ENCODE measurements around the gene EEF1AKMT1.
"Not testable (repeated sequence)": the region's sequence is repeated elsewhere in the genome, so short reads cannot be mapped to it uniquely, and the experiment has no call there.

The EEF1AKMT1 gene

GRCh38 chr13:20682061-20682460 is 91.7 kb downstream of the EEF1AKMT1 start:
- Histone ChIP-seq H3K27ac (ENCODE audit: low read length) (no peak overlapping the region), H3K27me3 (ENCODE audit: low read depth, low read length) (no peaks in the 10 kb centered on the region), H3K9me3 (ENCODE audit: insufficient read depth, low read length) (no peaks in the 10 kb centered on the region), H3K79me2 (ENCODE audit: low read length) (no peaks in the 10 kb centered on the region), H3K9ac (ENCODE audit: low read length) (no peak overlapping the region), H3K4me3 (ENCODE audit: low read length) (no peak overlapping the region), H3K4me1 (ENCODE audit: low read length) (no peaks in the 10 kb centered on the region), H3K4me2 (ENCODE audit: low read length) (no peak overlapping the region), H4K20me1 (ENCODE audit: insufficient read depth, low read length) (no peaks in the 10 kb centered on the region; the same call in 1 of the 2 replicates), H2AFZ (ENCODE audit: low read depth, low read length) (no peak overlapping the region), H3K36me3 (replicated peaks; ENCODE audit: low read depth, low read length) (no peaks in the 10 kb centered on the region)
- TF ChIP-seq CTCF (IDR thresholded peaks at IDR 0.05; ENCODE audit: low read depth, low read length) (no peak), EZH2phosphoT487 (IDR thresholded peaks at IDR 0.05; ENCODE audit: low read depth) (no peak)

- H3K4me3 ChIP-seq (ENCODE audit: low read length); H2AFZ ChIP-seq (ENCODE audit: low read depth, low read length); H3K4me2 ChIP-seq (ENCODE audit: low read length); H3K27ac ChIP-seq (ENCODE audit: low read length); H3K9me3 ChIP-seq (ENCODE audit: insufficient read depth, low read length); H3K27me3 ChIP-seq (ENCODE audit: low read depth, low read length); H3K36me3 ChIP-seq (replicated peaks; ENCODE audit: low read depth, low read length); H4K20me1 ChIP-seq (ENCODE audit: insufficient read depth, low read length); H3K9ac ChIP-seq (ENCODE audit: low read length); H3K4me1 ChIP-seq (ENCODE audit: low read length); H3K79me2 ChIP-seq (ENCODE audit: low read length): not testable (repeated sequence)
Measured at GRCh38 chr13:20681481-20681880, 92.3 kb downstream of the EEF1AKMT1 start.

DNA sequence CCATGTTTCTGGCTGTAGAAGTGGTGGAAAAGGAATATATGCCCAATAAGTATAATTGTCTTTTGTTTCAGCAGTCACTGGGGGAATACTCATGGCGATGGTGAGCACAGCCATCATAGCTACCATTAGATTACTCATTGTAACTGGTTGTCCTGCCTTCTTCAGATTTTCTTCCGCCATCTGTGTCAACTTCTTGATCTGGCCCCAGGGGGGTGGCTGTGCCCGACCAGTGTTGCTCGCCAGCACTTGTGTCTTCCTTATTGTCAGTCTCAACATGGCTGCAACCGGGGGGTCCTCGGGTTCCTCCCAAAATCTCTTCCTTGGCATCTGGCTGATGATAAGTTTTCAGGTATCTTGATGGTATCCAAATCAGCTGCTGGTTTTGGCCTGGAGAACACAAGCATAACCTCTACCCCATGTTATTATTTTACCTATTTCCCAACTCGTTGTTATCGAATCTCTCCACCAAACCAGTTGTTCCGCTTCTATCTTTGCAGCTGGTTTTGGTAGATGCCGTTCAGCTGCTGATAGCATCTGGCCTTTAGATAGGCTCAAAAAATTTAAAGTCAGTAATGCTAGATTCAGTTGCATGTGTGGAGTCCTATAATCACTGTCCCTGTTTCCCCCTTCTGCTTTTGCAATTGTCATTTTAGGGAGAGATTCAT is 93.2 kb downstream of the EEF1AKMT1 start:
- Histone ChIP-seq H3K4me3 (ENCODE audit: low read length) (no peak overlapping the region), H4K20me1 (ENCODE audit: insufficient read depth, low read length) (no peaks in the 10 kb centered on the region; the same call in 1 of the 2 replicates), H3K27me3 (ENCODE audit: low read depth, low read length) (no peaks in the 10 kb centered on the region), H3K9ac (ENCODE audit: low read length) (no peak overlapping the region), H3K9me3 (ENCODE audit: insufficient read depth, low read length) (no peaks in the 10 kb centered on the region), H3K4me2 (ENCODE audit: low read length) (no peak overlapping the region), H2AFZ (ENCODE audit: low read depth, low read length) (no peak overlapping the region), H3K4me1 (ENCODE audit: low read length) (no peaks in the 10 kb centered on the region), H3K36me3 (replicated peaks; ENCODE audit: low read depth, low read length) (no peaks in the 10 kb centered on the region), H3K27ac (ENCODE audit: low read length) (no peak overlapping the region), H3K79me2 (ENCODE audit: low read length) (no peaks in the 10 kb centered on the region)
- TF ChIP-seq EZH2phosphoT487 (IDR thresholded peaks at IDR 0.05; ENCODE audit: low read depth) (no peak), CTCF (IDR thresholded peaks at IDR 0.05; ENCODE audit: low read depth, low read length) (no peak)

DNA sequence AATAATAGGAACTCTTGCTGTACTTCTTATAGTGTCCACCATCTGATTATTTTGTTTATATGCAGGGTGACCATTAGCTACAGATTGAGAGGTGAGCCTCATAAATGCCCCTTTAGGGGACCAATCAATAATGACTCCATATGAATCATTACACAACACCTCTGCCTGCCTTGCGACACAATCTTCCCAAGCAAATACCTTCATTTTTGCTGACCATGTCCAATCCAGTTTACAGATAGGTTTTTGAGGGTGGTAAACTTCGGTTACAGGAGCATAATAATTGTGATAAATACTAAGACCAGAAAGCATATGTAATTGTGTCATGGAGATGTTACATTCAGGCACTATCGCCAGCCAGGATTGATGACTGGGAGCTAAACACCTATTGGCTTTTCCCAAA is 93.9 kb downstream of the EEF1AKMT1 start:
- Histone ChIP-seq H3K27ac (ENCODE audit: low read length) (no peak overlapping the region), H4K20me1 (ENCODE audit: insufficient read depth, low read length) (no peaks in the 10 kb centered on the region; the same call in 1 of the 2 replicates), H3K4me3 (ENCODE audit: low read length) (no peak overlapping the region), H3K27me3 (ENCODE audit: low read depth, low read length) (no peaks in the 10 kb centered on the region), H3K9me3 (ENCODE audit: insufficient read depth, low read length) (no peaks in the 10 kb centered on the region), H2AFZ (ENCODE audit: low read depth, low read length) (no peak overlapping the region), H3K4me2 (ENCODE audit: low read length) (no peak overlapping the region), H3K36me3 (replicated peaks; ENCODE audit: low read depth, low read length) (no peaks in the 10 kb centered on the region), H3K79me2 (ENCODE audit: low read length) (no peaks in the 10 kb centered on the region), H3K4me1 (ENCODE audit: low read length) (no peaks in the 10 kb centered on the region), H3K9ac (ENCODE audit: low read length) (no peak overlapping the region)
- TF ChIP-seq EZH2phosphoT487 (IDR thresholded peaks at IDR 0.05; ENCODE audit: low read depth) = no peak
- TF ChIP-seq CTCF (IDR thresholded peaks at IDR 0.05; ENCODE audit: low read depth, low read length) = no peak

Measured in OCI-LY3 (cell line).